ENCODE measurements around the gene UCK2.

Gene UCK2

GRCh38 chr1:165933446-165934170, 106.2 kb downstream of the UCK2 start:
- DNase-seq (ENCODE audit: low read depth in 2 of 3, low spot score in 2 of 3) = no peak

- no peak for DNase-seq (ENCODE audit: low read depth in 2 of 3, low spot score in 2 of 3)
Measured at GRCh38 chr1:165936542-165936941, 109.1 kb downstream of the UCK2 start.

DNA sequence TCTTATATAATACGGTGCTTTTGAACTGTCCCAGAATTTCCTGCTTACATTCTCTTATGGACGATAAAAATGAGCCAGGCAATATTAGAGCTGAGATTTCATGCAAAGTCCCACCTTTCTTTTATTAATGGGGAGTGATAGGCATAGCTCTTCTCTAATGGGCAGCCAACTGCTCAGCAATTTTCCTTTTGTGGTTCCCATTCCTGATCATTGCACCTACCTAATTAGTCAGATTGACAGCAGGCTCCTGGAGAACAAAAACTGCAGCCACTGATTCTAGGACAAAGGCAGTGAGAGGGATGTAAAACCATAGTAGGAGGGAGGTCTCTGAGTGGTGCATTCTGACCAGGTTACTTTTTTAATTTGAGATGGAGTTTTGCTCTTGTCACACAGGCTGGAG, 110.4 kb downstream of the UCK2 start:
- no peak for DNase-seq (ENCODE audit: low read depth in 2 of 3, low spot score in 2 of 3)

- DNase-seq (ENCODE audit: low read depth in 2 of 3, low spot score in 2 of 3) = no peak
Measured at GRCh38 chr1:165938844-165939243, 111.4 kb downstream of the UCK2 start.

DNA sequence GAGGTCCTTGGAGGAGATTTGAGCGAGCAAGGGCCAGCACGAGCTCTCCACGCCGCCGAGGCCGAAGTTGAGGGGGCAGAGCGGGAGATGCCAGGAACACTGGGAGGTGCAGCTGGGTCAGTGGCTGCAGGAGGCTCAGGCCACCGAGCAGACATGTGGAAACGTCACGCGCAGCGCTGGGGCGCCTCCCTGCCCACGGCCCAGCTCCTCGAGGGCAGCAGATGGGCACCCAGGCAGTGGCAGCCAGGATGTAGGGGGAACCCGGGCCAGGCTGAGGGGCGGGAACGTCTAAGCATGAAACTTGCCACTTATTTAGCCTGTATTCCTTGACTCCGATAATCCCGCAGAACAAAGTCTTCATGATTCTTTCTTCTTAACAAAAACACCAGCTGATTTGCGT, 114.1 kb downstream of the UCK2 start:
- DNase-seq (ENCODE audit: low read depth in 2 of 3, low spot score in 2 of 3) = no peak

DNA sequence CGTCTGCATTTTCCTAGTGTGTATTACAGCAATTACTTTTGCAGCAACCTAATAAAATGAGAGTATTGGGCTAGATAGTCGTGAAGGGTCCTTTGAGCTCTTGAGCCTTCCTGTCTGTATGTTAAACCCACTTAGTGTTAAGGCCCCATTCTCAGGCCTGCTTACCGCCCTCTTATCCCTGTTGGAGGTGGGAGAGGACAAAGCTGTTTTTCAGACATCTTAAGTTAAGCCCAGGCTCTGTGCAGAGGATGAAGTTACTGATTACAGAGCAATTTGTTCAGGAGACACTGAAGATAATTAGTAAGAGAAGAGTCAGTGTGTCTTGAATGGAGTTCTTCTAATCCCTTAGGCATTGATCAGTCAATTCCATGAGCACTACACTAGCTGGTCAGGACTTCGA, 114.6 kb downstream of the UCK2 start:
- no peak for DNase-seq (ENCODE audit: low read depth in 2 of 3, low spot score in 2 of 3)

GRCh38 chr1:165942927-165943597, 115.6 kb downstream of the UCK2 start:
- DNase-seq (ENCODE audit: low read depth in 2 of 3, low spot score in 2 of 3) = no peak

DNA sequence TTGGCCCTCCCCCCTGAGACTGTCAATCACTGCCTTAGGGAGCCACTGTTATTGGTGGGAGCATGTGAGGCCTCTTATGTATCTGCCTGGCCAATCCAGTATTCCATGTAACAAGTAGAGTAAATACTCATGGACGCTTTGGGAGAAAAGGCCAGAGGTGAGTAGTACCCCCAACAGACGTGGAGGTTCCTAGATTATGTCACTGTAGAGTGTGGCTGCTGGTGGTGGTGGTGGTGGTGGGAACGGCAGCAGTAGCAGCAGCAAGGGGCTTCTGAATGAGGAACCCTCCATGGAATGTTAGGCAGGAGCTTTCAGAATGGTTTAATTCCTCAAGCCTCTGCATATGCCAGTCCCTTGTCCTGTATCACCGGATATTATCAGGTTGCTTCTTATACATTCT, 118.5 kb downstream of the UCK2 start:
- DNase-seq (ENCODE audit: low read depth in 2 of 3, low spot score in 2 of 3) = no peak

DNA sequence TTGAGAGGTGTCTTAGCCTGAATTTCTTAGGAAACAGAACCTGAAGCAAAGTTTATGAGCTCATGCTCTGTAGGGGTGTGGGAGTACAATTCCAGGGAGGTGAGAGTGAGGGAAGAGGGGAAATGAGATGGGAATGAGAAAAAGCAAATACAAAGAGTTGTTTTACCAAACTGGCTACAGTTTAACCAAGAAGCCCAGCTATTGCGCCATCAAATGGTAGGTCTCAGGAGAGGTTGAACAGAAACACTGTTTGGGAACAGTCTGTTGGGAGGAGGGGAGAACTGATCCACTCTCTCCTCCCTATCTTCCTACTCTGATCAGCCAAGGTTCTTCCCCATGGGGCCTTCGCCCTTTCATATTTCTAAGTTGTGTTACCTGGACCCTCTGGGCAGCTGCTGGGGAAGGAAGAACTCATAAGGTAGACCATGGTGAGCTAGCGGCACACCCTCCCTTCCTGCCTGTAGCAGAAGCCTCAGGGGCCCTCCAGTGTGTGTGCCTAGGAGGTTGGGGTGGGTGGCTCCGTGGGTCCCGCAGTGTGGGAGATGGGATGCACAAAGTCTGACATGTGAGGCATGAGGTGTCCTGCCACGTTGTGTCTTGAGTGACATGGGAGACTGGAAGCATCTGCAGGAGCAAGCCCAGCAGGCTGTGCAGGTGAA, 120.5 kb downstream of the UCK2 start:
- DNase-seq (ENCODE audit: low read depth in 2 of 3, low spot score in 2 of 3) = no peak

GRCh38 chr1:165949335-165950130, 122.1 kb downstream of the UCK2 start:
- DNase-seq (ENCODE audit: low read depth in 2 of 3, low spot score in 2 of 3) = no peak

GRCh38 chr1:165954940-165955339, 127.5 kb downstream of the UCK2 start:
- no peak for DNase-seq (ENCODE audit: low read depth in 2 of 3, low spot score in 2 of 3)

DNA sequence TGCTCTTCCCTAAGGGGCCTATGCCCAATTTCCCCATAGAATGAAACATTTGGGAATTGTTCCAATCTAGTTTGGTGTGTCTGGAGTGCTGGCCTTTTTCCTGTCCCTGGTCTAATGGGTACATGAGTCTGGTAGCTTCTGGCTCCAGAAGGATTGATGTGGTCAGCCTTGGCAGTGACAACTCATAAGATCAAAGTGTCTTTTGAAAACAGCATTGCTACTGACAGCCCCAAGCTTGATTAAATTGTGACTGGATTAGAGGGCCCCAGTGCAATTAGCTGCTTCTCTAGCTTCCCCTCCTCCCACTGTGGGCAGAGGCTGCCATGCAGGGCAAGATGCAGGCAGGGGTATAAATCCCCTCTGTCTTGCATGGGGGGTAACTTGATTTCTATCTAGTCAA, 130.9 kb downstream of the UCK2 start:
- DNase-seq (ENCODE audit: low read depth in 2 of 3, low spot score in 2 of 3) = no peak

DNA sequence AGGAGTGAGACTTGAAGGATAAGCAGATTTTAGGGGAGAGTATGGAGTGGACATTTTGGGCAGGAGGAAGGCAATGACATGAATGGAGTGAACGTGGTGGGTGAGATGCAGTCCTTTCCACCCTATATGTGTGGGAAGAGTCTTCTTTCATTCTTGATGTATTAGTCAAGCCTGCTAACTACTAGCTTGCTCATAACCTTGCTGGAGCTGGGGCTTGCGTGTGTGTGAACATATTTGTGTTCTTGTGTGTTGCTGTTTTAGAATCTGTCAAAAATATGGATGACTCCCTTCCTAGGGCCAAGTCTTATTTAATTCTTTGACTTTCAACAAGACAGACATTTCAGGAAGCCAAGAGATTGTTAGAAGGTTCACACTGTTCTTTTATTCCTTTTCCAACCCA, 132.7 kb downstream of the UCK2 start:
- DNase-seq (ENCODE audit: low read depth in 2 of 3, low spot score in 2 of 3) = no peak

DNA sequence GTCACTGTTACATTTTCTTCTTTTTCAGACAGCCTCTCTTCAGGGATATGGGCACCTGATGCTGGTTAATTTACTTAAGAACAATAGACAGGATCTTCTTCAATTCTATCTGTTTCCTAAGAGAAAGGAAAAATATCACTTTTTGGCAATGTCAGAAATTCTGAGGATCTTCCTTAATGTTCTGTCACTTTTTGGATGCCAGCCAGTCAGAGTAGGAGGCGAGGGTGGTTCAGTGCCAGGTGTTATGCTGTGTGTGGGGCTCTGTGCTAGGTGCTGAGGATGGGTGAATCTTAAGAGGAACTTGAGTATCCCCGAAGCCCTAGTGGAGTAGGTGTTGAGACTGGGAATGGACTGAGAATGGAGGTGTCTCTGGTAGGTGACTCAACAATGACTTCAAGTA, 133.5 kb downstream of the UCK2 start:
- no peak for DNase-seq (ENCODE audit: low read depth in 2 of 3, low spot score in 2 of 3)
